GM12878 (cell line): ENCODE results near the gene TMPRSS2. TPM values are rescaled to one million over a fixed set of nuclear protein-coding genes. Genes with fewer than 3 reads are reported as not detected.

ENCODE experiments used
- ATAC-seq: fragments of 200-7000 bp; cut with Tn5 transposase; 3 replicates; pipeline ENCODE4 v1.9.1; 2020; ENCODE audit warnings: mild to moderate bottlenecking, moderate library complexity
- BruUV-seq: library from RNA; stranded (reverse); fragments of 400-500 nt; replicated peaks from 2 replicates; lab custom pipeline; 2021; lab: Mats Ljungman, UMichigan
- CTCF ChIA-PET: fragments of 300-600 bp; sonication (Branson Sonifier 250); formaldehyde crosslinking; extraction: SDS; loops from one replicate; lab custom pipeline; 2021; ENCODE audit warnings: inconsistent platforms; lab: Yijun Ruan, JAX
- POLR2A ChIA-PET: fragments of 350-600 bp; formaldehyde crosslinking; extraction: SDS; loops from one replicate; lab custom pipeline; 2021; ENCODE audit warnings: inconsistent platforms; lab: Charles Lee
- RAD21 ChIA-PET: fragments of 300-600 bp; sonication (Branson Sonifier 250); formaldehyde crosslinking; loops from one replicate; lab custom pipeline; 2023; ENCODE audit warnings: antibody characterized with exemption; ENCODE audit not compliant: unreplicated experiment; lab: Charles Lee
- SMC1A ChIA-PET: fragments of 300-600 bp; sonication (Branson Sonifier 250); formaldehyde crosslinking; loops from one replicate; lab custom pipeline; 2023; ENCODE audit not compliant: unreplicated experiment, uncharacterized antibody; lab: Charles Lee
- DNase-seq: peaks from one replicate; pipeline ENCODE4 v3.0.0-alpha.2; 2011; ENCODE audit warnings: low read depth, low spot score
- FAIRE-seq: peaks from 3 replicates; lab custom pipeline; 2011; peaks lifted over from hg19 to GRCh38; lab: Jason Lieb, UNC
- H2AFZ ChIP-seq: 2 replicates; pipeline ENCODE4 v1.6.0; 2011; ENCODE audit warnings: low read depth, low read length, control low read depth; ENCODE audit not compliant: control insufficient read depth
- H3K27ac ChIP-seq: 2 replicates; pipeline ENCODE4 v1.5.1; 2011; ENCODE audit warnings: control low read depth; ENCODE audit not compliant: control insufficient read depth, insufficient read depth
- H3K27me3 ChIP-seq, 2 experiments: replicated peaks in 1 of 2; 2 replicates each; pipeline versions ENCODE4 v1.6.0 to v1.6.1; 2011; ENCODE audit warnings: low read length in 1 of 2; ENCODE audit not compliant: control insufficient read depth in 2 of 2, insufficient read depth in 2 of 2
- H3K36me3 ChIP-seq, 2 experiments: 2 replicates each; pipeline ENCODE4 v1.5.1; 2011; ENCODE audit warnings: low read length in 1 of 2; ENCODE audit not compliant: control insufficient read depth in 2 of 2, insufficient read depth in 2 of 2
- H3K4me1 ChIP-seq: 2 replicates; pipeline ENCODE4 v1.6.1; 2011; ENCODE audit warnings: mild to moderate bottlenecking, low read length, moderate library complexity, mixed read lengths; ENCODE audit not compliant: control insufficient read depth, insufficient read depth
- H3K4me2 ChIP-seq: 2 replicates; pipeline ENCODE4 v1.6.0; 2011; ENCODE audit warnings: control low read depth; ENCODE audit not compliant: control insufficient read depth, insufficient read depth
- H3K4me3 ChIP-seq: fragments of 200-600 bp; sonication (generic); 2 replicates; pipeline ENCODE4 v1.5.1; 2016
- H3K79me2 ChIP-seq: 2 replicates; pipeline ENCODE4 v1.6.0; 2011; ENCODE audit warnings: low read length; ENCODE audit not compliant: control insufficient read depth, insufficient read depth
- H3K9ac ChIP-seq: 2 replicates; pipeline ENCODE4 v1.8.0; 2011; ENCODE audit warnings: low read length, control low read depth, mixed read lengths; ENCODE audit not compliant: control insufficient read depth, insufficient read depth
- H3K9me3 ChIP-seq: replicated peaks from 3 replicates; pipeline ENCODE4 v1.5.1; 2011; ENCODE audit warnings: mild to moderate bottlenecking, low read length; ENCODE audit not compliant: control insufficient read depth, insufficient read depth
- H4K20me1 ChIP-seq: 2 replicates; pipeline ENCODE4 v1.6.0; 2011; ENCODE audit not compliant: control insufficient read depth, insufficient read depth
- JUND ChIP-seq: IDR thresholded peaks from 2 replicates; pipeline ENCODE4 v1.6.1; 2012; ENCODE audit warnings: low read depth, mild to moderate bottlenecking, low read length, improper control_type of control experiment, moderate library complexity
- MTA3 ChIP-seq: IDR thresholded peaks from 2 replicates; pipeline ENCODE4 v1.6.1; 2012; ENCODE audit warnings: low read length, inconsistent platforms, borderline replicate concordance
- RB1 ChIP-seq: fragments of 450-650 bp; formaldehyde crosslinking; IDR thresholded peaks from 2 replicates; pipeline ENCODE4 v1.6.1; 2017; ENCODE audit warnings: mild to moderate bottlenecking, borderline replicate concordance
- RFX5 ChIP-seq: IDR thresholded peaks from 2 replicates; pipeline ENCODE4 v1.6.1; 2011; ENCODE audit warnings: low read depth, low read length, improper control_type of control experiment
- whole genome bisulfite sequencing: methylation state at CpG from one replicate; pipeline ENCODE4 v1.1.6; 2016; ENCODE audit warnings: low lambda C conversion rate; ENCODE audit not compliant: insufficient replicate concordance, insufficient coverage; ENCODE audit errors: missing lambda C conversion rate; 5-methylcytosine and 5-hydroxymethylcytosine counted together
- in situ Hi-C: fragments of 300-500 bp; cut with MboI; formaldehyde crosslinking; loops from 9 replicates; pipeline ENCODE4 v1.14.3; 2018; ENCODE audit warnings: mixed read lengths
- intact Hi-C: fragments of 100-400 bp; cut with micrococcal nuclease; formaldehyde crosslinking; loops from one replicate; pipeline ENCODE4 v1.14.2; 2022; ENCODE audit not compliant: unreplicated experiment
- polyA plus RNA-seq, 11 experiments: library from polyadenylated mRNA; depleted of rRNA in 4 of 11; unstranded in 6 of 11; stranded (reverse) in 5 of 11; fragments of >200 nt; fragmentation: Nextera tagmentation in 4 of 11; fragmentation: Illumina TruSeq in 1 of 11; extraction: Ambion mirVana in 4 of 11; extraction: Trizol in 1 of 11; gene quantifications; 1 replicate in 1 of 11; 2 replicates in 10 of 11; pipeline versions ENCODE4 v1.2.1 to v1.2.3, GENCODE V29; 2011 to 2016; ENCODE audit warnings: inconsistent platforms in 2 of 11, missing spikeins in 2 of 11, low read depth in 1 of 11
- total RNA-seq, 4 experiments: library from RNA; depleted of rRNA in 3 of 4; stranded (reverse); fragments of >200 nt in 3 of 4; fragmentation: Illumina TruSeq in 1 of 4; extraction: Trizol in 1 of 4; gene quantifications; 2 replicates each; pipeline versions ENCODE4 v1.2.1 to v1.2.3, GENCODE V29; 2013 to 2021

The TMPRSS2 gene
- total and polyA plus RNA-seq, 10 of the 15 experiments (the other 5 are each of a cell fraction or from before 2014, with no cell fraction given): 0.19 to 0.26 TPM; not detected in 8

DNA sequence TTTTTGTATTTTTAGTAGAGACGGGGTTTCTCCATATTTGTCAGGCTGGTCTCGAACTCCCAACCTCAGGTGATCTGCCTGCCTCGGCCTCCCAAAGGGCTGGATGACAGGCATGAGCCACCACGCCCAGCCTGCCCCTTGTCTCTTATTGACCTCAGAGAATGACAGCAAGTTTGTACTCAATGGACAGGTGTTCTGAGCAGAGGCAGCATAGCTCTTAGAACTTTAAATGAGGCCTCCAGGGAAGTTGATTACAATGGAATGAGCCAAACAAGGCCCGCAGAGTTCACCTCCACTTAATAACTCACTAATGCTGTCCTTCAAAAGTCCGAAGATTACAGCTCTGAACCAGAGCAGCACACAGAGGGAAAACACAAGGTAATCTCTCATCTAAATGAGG lies 10.9 kb downstream of the TMPRSS2 start:
- in situ Hi-C loops: no loop called here
- no peaks in the 10 kb centered on the region for H3K79me2 ChIP-seq
- 19% methylated on average over 6 of the region's 6 CpGs for WGBS
- H3K4me3 ChIP-seq: no peak overlapping the region
- no peak for DNase-seq
- intact Hi-C loops: no loop called here
- POLR2A ChIA-PET: no interaction called here
- no peak for FAIRE-seq
- no peaks in the 10 kb centered on the region for H3K36me3 ChIP-seq
- no peaks in the 10 kb centered on the region for H3K9me3 ChIP-seq
- no peak overlapping the region for H2AFZ ChIP-seq
- SMC1A ChIA-PET: no interaction called here
- no peaks in the 10 kb centered on the region; a peak in 1 of 4 replicates for H3K27me3 ChIP-seq
- no peak overlapping the region for H3K9ac ChIP-seq
- RAD21 ChIA-PET: no interaction called here
- no TSS peak for BruUV-seq
- no peak overlapping the region for H3K27ac ChIP-seq
- CTCF ChIA-PET: no interaction called here
- H3K4me1 ChIP-seq: no peaks in the 10 kb centered on the region
- no peak for ATAC-seq
- H4K20me1 ChIP-seq: no peaks in the 10 kb centered on the region
- no peak overlapping the region for H3K4me2 ChIP-seq
- TF ChIP-seq RB1: no peak
- TF ChIP-seq, all 136 proteins: peak for 0

DNA sequence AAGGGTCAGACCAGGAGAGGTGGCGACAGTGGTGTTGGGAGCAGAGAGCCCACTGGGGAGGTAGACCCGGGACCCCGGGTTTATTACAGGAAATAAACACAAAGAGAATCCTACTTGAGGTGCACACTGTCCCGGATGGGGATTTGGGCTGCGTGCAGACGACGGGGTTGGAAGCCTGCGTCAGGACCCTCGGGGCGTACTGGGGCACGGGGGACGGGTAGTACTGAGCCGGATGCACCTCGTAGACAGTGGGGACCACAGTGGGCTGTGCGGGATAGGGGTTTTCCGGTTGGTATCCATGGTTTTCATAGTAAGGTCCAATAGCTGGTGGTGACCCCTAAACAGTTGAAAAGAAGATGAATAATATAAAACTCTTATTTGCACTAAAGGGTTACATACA lies 13.7 kb downstream of the TMPRSS2 start:
- DNase-seq: no peak
- H3K36me3 ChIP-seq: no peaks in the 10 kb centered on the region
- FAIRE-seq: no peak
- no peak overlapping the region for H3K4me2 ChIP-seq
- TF ChIP-seq JUND: no peak
- TF ChIP-seq MTA3: no peak
- no peak for TF ChIP-seq RFX5
- H2AFZ ChIP-seq: no peak overlapping the region
- no peaks in the 10 kb centered on the region; a peak in 2 of 4 replicates for H3K27me3 ChIP-seq
- ChIA-PET CTCF (interaction anchor here (0.5 to 1.6 kb wide), 2 partner anchors 211 to 622 kb away, joined by 3 to 6 read pairs; no protein-coding TSS in a partner anchor), POLR2A (no interaction called here), RAD21 (no interaction called here), SMC1A (no interaction called here)
- H3K27ac ChIP-seq: no peak overlapping the region
- BruUV-seq: no TSS peak
- H3K4me1 ChIP-seq: no peaks in the 10 kb centered on the region
- WGBS: 48% methylated on average over 16 of the region's 16 CpGs
- H3K4me3 ChIP-seq: no peak overlapping the region
- no peaks in the 10 kb centered on the region for H4K20me1 ChIP-seq
- in situ Hi-C loops: no loop called here
- ATAC-seq: no peak
- no peaks in the 10 kb centered on the region for H3K9me3 ChIP-seq
- intact Hi-C loops: no loop called here
- H3K9ac ChIP-seq: no peak overlapping the region
- no peaks in the 10 kb centered on the region for H3K79me2 ChIP-seq
